Stimulated activated CD8-positive, alpha-beta memory T cell treated with anti-CD3 and anti-CD28 coated beads, Interleukin-12 subunit alpha, Interleukin-12 subunit beta, amount 100 ng/mL, for 4 hours (primary cell): ENCODE results near the gene GLE1.
A peak's percentile ranks its signal among the peaks of the same experiment; 100 is the strongest.
"Not testable (repeated sequence)": the region's sequence is repeated elsewhere in the genome, so short reads cannot be mapped to it uniquely, and the experiment has no call there.

Experiments used
- DNase-seq: peaks from one replicate; pipeline ENCODE4 v3.0.0-alpha.2; 2020; ENCODE audit warnings: low read depth

Gene GLE1

GRCh38 chr9:128495804-128496417 lies 8.6 kb upstream of the GLE1 start:
- no peak for DNase-seq

GRCh38 chr9:128497824-128498610 lies 6.5 kb upstream of the GLE1 start:
- DNase-seq = no peak

- DNase-seq = no peak
Observed at GRCh38 chr9:128498911-128499310, 5.6 kb upstream of the GLE1 start.

GRCh38 chr9:128499920-128500319 lies 4.6 kb upstream of the GLE1 start:
- DNase-seq = no peak

- not testable (repeated sequence) for DNase-seq
Observed at GRCh38 chr9:128503415-128503825, 1.1 kb upstream of the GLE1 start.

- no peak for DNase-seq
Observed at GRCh38 chr9:128503870-128504269, 649 bp upstream of the GLE1 start.

GRCh38 chr9:128505414-128505765 lies 871 bp downstream of the GLE1 start:
- no peak for DNase-seq

GRCh38 chr9:128505906-128506305 lies 1.4 kb downstream of the GLE1 start:
- not testable (repeated sequence) for DNase-seq

GRCh38 chr9:128512820-128513219 lies 8.3 kb downstream of the GLE1 start:
- no peak for DNase-seq

- DNase-seq = no peak
Observed at GRCh38 chr9:128521956-128522355, 17.4 kb downstream of the GLE1 start.

GRCh38 chr9:128523199-128523925 lies 18.8 kb downstream of the GLE1 start:
- no peak for DNase-seq

GRCh38 chr9:128526720-128527119 lies 22.2 kb downstream of the GLE1 start:
- no peak for DNase-seq

GRCh38 chr9:128528445-128529160 lies 24.1 kb downstream of the GLE1 start:
- no peak for DNase-seq

GRCh38 chr9:128529191-128529590 lies 24.7 kb downstream of the GLE1 start:
- no peak for DNase-seq

GRCh38 chr9:128532581-128532980 lies 28.1 kb downstream of the GLE1 start:
- no peak for DNase-seq

- no peak for DNase-seq
Observed at GRCh38 chr9:128540634-128541360, 36.3 kb downstream of the GLE1 start.

GRCh38 chr9:128546504-128546903 lies 42.0 kb downstream of the GLE1 start:
- no peak for DNase-seq

GRCh38 chr9:128548876-128549275 lies 44.4 kb downstream of the GLE1 start:
- DNase-seq = no peak

GRCh38 chr9:128550226-128550625 lies 45.7 kb downstream of the GLE1 start:
- DNase-seq = peak; percentile 11

GRCh38 chr9:128550770-128551656 lies 46.5 kb downstream of the GLE1 start:
- DNase-seq = no peak

GRCh38 chr9:128551657-128552152 lies 47.2 kb downstream of the GLE1 start:
- DNase-seq = no peak
